Neural crest cell (in vitro differentiated cells): ENCODE measurements around the gene NTM. TPM values are rescaled to one million over a fixed set of nuclear protein-coding genes. Genes with fewer than 3 reads are reported as not detected.

Experiments used
- DNase-seq: peaks from one replicate; pipeline ENCODE4 v3.0.0; 2021; ENCODE audit warnings: low read depth, mixed read lengths, low spot score
- H3K27ac Mint-ChIP-seq: one replicate; pipeline ENCODE4 v1.8.0; 2021; ENCODE audit warnings: mild to moderate bottlenecking, mixed read lengths; ENCODE audit not compliant: unreplicated experiment
- H3K27me3 Mint-ChIP-seq: 2 replicates; pipeline ENCODE4 v1.8.0; 2021; ENCODE audit warnings: low read depth, mild to moderate bottlenecking, mixed read lengths
- H3K36me3 Mint-ChIP-seq: 2 replicates; pipeline ENCODE4 v1.8.0; 2021; ENCODE audit warnings: low read depth, mild to moderate bottlenecking, mixed read lengths
- H3K4me1 Mint-ChIP-seq: 2 replicates; pipeline ENCODE4 v1.8.0; 2021; ENCODE audit warnings: mixed read lengths
- H3K4me3 Mint-ChIP-seq: one replicate; pipeline ENCODE4 v1.8.0; 2021; ENCODE audit warnings: mild to moderate bottlenecking, mixed read lengths
- H3K9me3 Mint-ChIP-seq: 2 replicates; pipeline ENCODE4 v1.8.0; 2021; ENCODE audit warnings: mixed read lengths
- total RNA-seq: library from RNA; stranded (reverse); gene quantifications from 2 replicates; pipeline ENCODE4 v1.2.1, GENCODE V29; 2021
- TF ChIP-seq, protein P1 (sequence below): fragments of 200-600 bp; sonication (generic); conservative IDR thresholded peaks from 2 replicates; pipeline ENCODE4 v1.5.0; 2021; ENCODE audit warnings: antibody characterized with exemption, mild to moderate bottlenecking

NTM gene
- total RNA-seq, 1 donor from 2014 or later = 11.3 TPM

- no peaks in the 10 kb centered on the region for H3K27me3 Mint-ChIP-seq
- DNase-seq = no peak
- H3K9me3 Mint-ChIP-seq = no peaks in the 10 kb centered on the region
- H3K27ac Mint-ChIP-seq = no peak overlapping the region
- TF ChIP-seq, protein P1, sequence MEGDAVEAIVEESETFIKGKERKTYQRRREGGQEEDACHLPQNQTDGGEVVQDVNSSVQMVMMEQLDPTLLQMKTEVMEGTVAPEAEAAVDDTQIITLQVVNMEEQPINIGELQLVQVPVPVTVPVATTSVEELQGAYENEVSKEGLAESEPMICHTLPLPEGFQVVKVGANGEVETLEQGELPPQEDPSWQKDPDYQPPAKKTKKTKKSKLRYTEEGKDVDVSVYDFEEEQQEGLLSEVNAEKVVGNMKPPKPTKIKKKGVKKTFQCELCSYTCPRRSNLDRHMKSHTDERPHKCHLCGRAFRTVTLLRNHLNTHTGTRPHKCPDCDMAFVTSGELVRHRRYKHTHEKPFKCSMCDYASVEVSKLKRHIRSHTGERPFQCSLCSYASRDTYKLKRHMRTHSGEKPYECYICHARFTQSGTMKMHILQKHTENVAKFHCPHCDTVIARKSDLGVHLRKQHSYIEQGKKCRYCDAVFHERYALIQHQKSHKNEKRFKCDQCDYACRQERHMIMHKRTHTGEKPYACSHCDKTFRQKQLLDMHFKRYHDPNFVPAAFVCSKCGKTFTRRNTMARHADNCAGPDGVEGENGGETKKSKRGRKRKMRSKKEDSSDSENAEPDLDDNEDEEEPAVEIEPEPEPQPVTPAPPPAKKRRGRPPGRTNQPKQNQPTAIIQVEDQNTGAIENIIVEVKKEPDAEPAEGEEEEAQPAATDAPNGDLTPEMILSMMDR = no peak
- H3K4me3 Mint-ChIP-seq = no peak overlapping the region
- no peaks in the 10 kb centered on the region for H3K36me3 Mint-ChIP-seq
- peaks cover 25% of the 10 kb centered on the region for H3K4me1 Mint-ChIP-seq
Observed at GRCh38 chr11:131737357-131737756, 366.9 kb downstream of the NTM start.

DNA sequence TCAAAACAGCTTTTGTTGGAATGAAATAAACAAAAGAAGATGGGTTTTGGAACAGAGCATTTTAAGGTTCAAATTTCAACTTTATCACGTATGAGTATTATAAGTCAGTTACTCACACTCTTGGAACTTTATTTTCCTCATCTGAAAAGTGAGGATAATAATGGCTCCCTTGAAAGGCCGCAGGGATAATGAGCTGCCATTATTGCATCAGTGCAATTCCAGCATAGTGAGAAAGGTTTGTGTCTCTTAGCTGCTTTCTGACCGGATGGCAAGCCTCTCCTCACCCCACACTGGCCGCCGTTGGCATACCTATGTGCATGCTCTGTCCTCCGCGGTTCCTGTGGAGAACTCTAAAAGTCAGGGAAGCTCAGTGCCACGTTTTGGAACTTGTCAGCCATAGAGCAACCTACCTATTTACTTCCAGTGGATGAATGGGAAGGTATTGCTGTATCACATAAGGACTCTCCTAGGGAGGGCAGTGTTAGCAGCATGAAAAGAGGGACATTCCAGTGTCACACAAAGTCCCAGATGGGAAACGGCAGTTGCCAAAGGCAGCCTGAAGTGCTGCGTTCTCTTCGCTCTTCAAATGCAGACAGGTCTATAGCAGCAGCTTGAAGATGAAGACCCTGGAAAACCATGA, 368.9 kb downstream of the NTM start:
- TF ChIP-seq, protein P1 = no peak
- Mint-ChIP-seq H3K4me3 (no peak overlapping the region), H3K27ac (peak overlapping the region; percentile 13), H3K27me3 (no peaks in the 10 kb centered on the region), H3K36me3 (no peaks in the 10 kb centered on the region), H3K4me1 (peaks cover 25% of the 10 kb centered on the region), H3K9me3 (no peaks in the 10 kb centered on the region)
- no peak for DNase-seq

DNA sequence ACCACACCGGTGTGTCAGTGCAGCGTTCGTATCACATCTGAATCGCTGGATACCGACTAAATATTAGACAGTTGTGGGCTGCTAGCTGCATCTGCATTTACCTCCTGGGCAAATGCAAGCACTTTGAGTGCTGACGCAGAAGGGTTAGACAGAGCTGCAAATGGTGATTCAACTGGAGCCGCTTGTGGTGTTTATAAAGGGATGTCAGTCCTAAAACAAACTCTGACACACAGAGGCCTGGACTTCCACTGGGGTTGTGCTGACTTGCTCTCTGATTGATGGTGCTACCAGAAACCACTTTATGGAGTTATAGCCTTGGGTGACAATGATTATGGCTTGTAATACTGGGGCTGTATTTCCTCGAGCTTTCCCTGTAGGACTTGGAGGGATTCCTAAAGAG, 374.4 kb downstream of the NTM start:
- H3K4me3 Mint-ChIP-seq = no peak overlapping the region
- no peak overlapping the region for H3K27ac Mint-ChIP-seq
- H3K36me3 Mint-ChIP-seq = no peaks in the 10 kb centered on the region
- no peak for DNase-seq
- TF ChIP-seq, protein P1 = no peak
- no peaks in the 10 kb centered on the region for H3K9me3 Mint-ChIP-seq
- H3K27me3 Mint-ChIP-seq = no peaks in the 10 kb centered on the region
- H3K4me1 Mint-ChIP-seq = peaks cover 30% of the 10 kb centered on the region

DNA sequence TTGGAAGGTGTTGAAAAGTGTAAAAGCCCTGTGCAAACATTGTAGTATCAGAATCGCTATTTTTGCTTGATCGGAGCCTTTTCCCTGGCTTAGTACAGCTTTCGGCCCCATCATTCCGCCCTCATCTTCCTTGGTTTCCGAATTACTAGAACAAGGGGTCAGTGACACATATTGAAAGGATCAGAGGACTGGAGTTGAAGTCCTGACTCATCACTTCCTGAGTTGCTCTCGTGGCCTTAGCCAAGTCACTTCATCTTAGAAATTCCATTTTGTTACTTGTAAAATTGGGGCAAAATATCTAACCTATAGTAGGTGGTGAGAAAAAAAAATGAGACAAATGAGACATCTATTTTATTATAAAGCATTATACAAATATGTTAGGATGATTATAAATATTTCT, 375.0 kb downstream of the NTM start:
- no peaks in the 10 kb centered on the region for H3K27me3 Mint-ChIP-seq
- no peaks in the 10 kb centered on the region for H3K36me3 Mint-ChIP-seq
- TF ChIP-seq, protein P1 = no peak
- H3K27ac Mint-ChIP-seq = no peak overlapping the region
- H3K4me3 Mint-ChIP-seq = no peak overlapping the region
- H3K9me3 Mint-ChIP-seq = no peaks in the 10 kb centered on the region
- DNase-seq = no peak
- peaks cover 26% of the 10 kb centered on the region for H3K4me1 Mint-ChIP-seq

- Mint-ChIP-seq H3K9me3 (no peaks in the 10 kb centered on the region), H3K36me3 (no peaks in the 10 kb centered on the region), H3K27ac (no peak overlapping the region), H3K4me3 (no peak overlapping the region), H3K4me1 (peaks cover 22% of the 10 kb centered on the region), H3K27me3 (no peaks in the 10 kb centered on the region)
- no peak for DNase-seq
- TF ChIP-seq, protein P1 = no peak
Observed at GRCh38 chr11:131746201-131746600, 375.8 kb downstream of the NTM start.
